ENCODE data around the gene UBE2F.

- TF ChIP-seq POLR2A (conservative IDR thresholded peaks at IDR 0.05) (no peak), EGR1 (conservative IDR thresholded peaks at IDR 0.05) (no peak), CTCF (IDR thresholded peaks at IDR 0.05 in 2 of 3, conservative IDR thresholded peaks at IDR 0.05 in 1 of 3; ENCODE audit: insufficient read depth in 2 of 3, low read depth in 1 of 3, low read length in 3 of 3) (no peak), TOE1 (IDR thresholded peaks at IDR 0.05; ENCODE audit: borderline replicate concordance) (no peak), TOE1 (CRISPR knock-in tag; IDR thresholded peaks at IDR 0.05; ENCODE audit: borderline replicate concordance, low read depth) (no peak), ZNF785 (CRISPR knock-in tag; IDR thresholded peaks at IDR 0.05) (no peak)
Measured at GRCh38 chr2:238081561-238081960, 114.7 kb downstream of the UBE2F start.

Data from K562 (cell line).